H1 (cell line): ENCODE results near the gene PET100. TPM values are rescaled to one million over a fixed set of nuclear protein-coding genes. Genes with fewer than 3 reads are reported as not detected.

Experiments
- CTCF ChIA-PET: fragments of 300-600 bp; sonication (Branson Sonifier 250); formaldehyde crosslinking; loops from one replicate; lab custom pipeline; 2021; ENCODE audit not compliant: partially characterized antibody; lab: Charles Lee
- POLR2A ChIA-PET: fragments of 300-600 bp; sonication (Branson Sonifier 250); formaldehyde crosslinking; loops from one replicate; lab custom pipeline; 2021; ENCODE audit warnings: inconsistent platforms; ENCODE audit not compliant: partially characterized antibody; lab: Charles Lee
- DNase-seq, 2 experiments: peaks; one replicate each; pipeline versions ENCODE4 v3.0.0 to v3.0.0-alpha.2; 2010 to 2022; ENCODE audit warnings: low spot score in 2 of 2, low read depth in 1 of 2, mixed read lengths in 1 of 2
- FAIRE-seq: peaks from 2 replicates; lab custom pipeline; 2011; peaks lifted over from hg19 to GRCh38; lab: Jason Lieb, UNC
- H2AFZ ChIP-seq: 2 replicates; pipeline ENCODE4 v1.8.1; 2012; ENCODE audit warnings: low read length, inconsistent platforms
- H2AK5ac ChIP-seq: 2 replicates; pipeline ENCODE4 v1.6.1; 2013; ENCODE audit warnings: low read depth, low read length
- H2BK120ac ChIP-seq: replicated peaks from 2 replicates; pipeline ENCODE3; 2013; ENCODE audit warnings: low read depth, low read length, inconsistent platforms
- H2BK12ac ChIP-seq: 2 replicates; pipeline ENCODE4 v1.6.1; 2013; ENCODE audit warnings: low read depth, low read length
- H2BK15ac ChIP-seq: 2 replicates; pipeline ENCODE4 v1.6.1; 2013; ENCODE audit warnings: low read length
- H2BK20ac ChIP-seq: 2 replicates; pipeline ENCODE4 v1.6.1; 2013; ENCODE audit warnings: low read length
- H2BK5ac ChIP-seq: 2 replicates; pipeline ENCODE4 v1.6.1; 2013; ENCODE audit warnings: low read depth, low read length
- H3K14ac ChIP-seq: 2 replicates; pipeline ENCODE4 v1.6.1; 2013; ENCODE audit warnings: inconsistent platforms; ENCODE audit not compliant: insufficient read length
- H3K18ac ChIP-seq: 2 replicates; pipeline ENCODE4 v1.6.1; 2013; ENCODE audit warnings: low read length; ENCODE audit errors: extremely low read depth
- H3K23ac ChIP-seq: 2 replicates; pipeline ENCODE4 v1.6.1; 2013; ENCODE audit warnings: inconsistent platforms; ENCODE audit not compliant: insufficient read length
- H3K23me2 ChIP-seq: 2 replicates; pipeline ENCODE4 v1.6.1; 2013; ENCODE audit warnings: low read depth, low read length
- H3K27ac ChIP-seq: 2 replicates; pipeline ENCODE4 v1.6.1; 2011; ENCODE audit warnings: low read depth, low read length, inconsistent platforms
- H3K27me3 ChIP-seq, 4 experiments: replicated peaks in 1 of 4; 1 replicate in 1 of 4; 2 replicates in 3 of 4; pipeline versions ENCODE4 v1.6.1 to v1.8.1; 2011 to 2013; ENCODE audit warnings: low read length in 3 of 4, mild to moderate bottlenecking in 3 of 4, inconsistent platforms in 2 of 4, mixed read lengths in 2 of 4, moderate library complexity in 1 of 4; ENCODE audit not compliant: control insufficient read depth in 3 of 4, insufficient read depth in 3 of 4; ENCODE audit errors: extremely low read depth in 1 of 4
- H3K36me3 ChIP-seq, 4 experiments: 2 replicates each; pipeline versions ENCODE4 v1.6.1 to v1.8.1; 2011 to 2013; ENCODE audit warnings: mild to moderate bottlenecking in 4 of 4, low read length in 3 of 4, moderate library complexity in 2 of 4, control low read depth in 1 of 4, inconsistent platforms in 1 of 4; ENCODE audit not compliant: insufficient read depth in 4 of 4, control insufficient read depth in 2 of 4
- H3K4ac ChIP-seq: replicated peaks from 2 replicates; pipeline ENCODE3; 2013; ENCODE audit warnings: low read length, low read depth, mixed read lengths, inconsistent platforms; ENCODE audit not compliant: insufficient read length
- H3K4me1 ChIP-seq, 4 experiments: replicated peaks in 1 of 4; 1 replicate in 1 of 4; 2 replicates in 3 of 4; pipeline versions ENCODE4 v1.6.1 to v1.8.1; 2011 to 2013; ENCODE audit warnings: low read length in 3 of 4, inconsistent platforms in 2 of 4, mixed read lengths in 1 of 4; ENCODE audit not compliant: insufficient read depth in 4 of 4, control insufficient read depth in 3 of 4
- H3K4me2 ChIP-seq, 2 experiments: 2 replicates each; pipeline versions ENCODE4 v1.6.1 to v1.8.1; 2011 to 2013; ENCODE audit warnings: low read depth in 2 of 2, low read length in 2 of 2, control low read depth in 1 of 2, inconsistent platforms in 1 of 2, mild to moderate bottlenecking in 1 of 2; ENCODE audit not compliant: insufficient read depth in 1 of 2
- H3K4me3 ChIP-seq, 4 experiments: fragments of 200-600, 300-600 bp in 1 of 4; sonication (generic), shearing (Covaris generic), sonication (Bioruptor Twin) in 1 of 4; 2 replicates each; pipeline versions ENCODE4 v1.5.1 to v1.8.1; 2011 to 2016; ENCODE audit warnings: low read length in 4 of 4, low read depth in 3 of 4, control low read depth in 2 of 4, inconsistent platforms in 2 of 4, mild to moderate bottlenecking in 2 of 4, mixed read lengths in 1 of 4, moderate library complexity in 1 of 4; ENCODE audit not compliant: insufficient read depth in 2 of 4; ENCODE audit errors: extremely low read depth in 1 of 4
- H3K56ac ChIP-seq: replicated peaks from 2 replicates; pipeline ENCODE3; 2013; ENCODE audit warnings: low read depth, mild to moderate bottlenecking, mixed read lengths, low read length, inconsistent platforms; ENCODE audit not compliant: insufficient read length
- H3K79me1 ChIP-seq: 2 replicates; pipeline ENCODE4 v1.6.1; 2013; ENCODE audit warnings: low read depth, low read length, control low read depth
- H3K79me2 ChIP-seq, 2 experiments: 2 replicates each; pipeline versions ENCODE4 v1.6.1 to v1.8.1; 2012 to 2013; ENCODE audit warnings: low read length in 2 of 2, mild to moderate bottlenecking in 2 of 2, inconsistent platforms in 1 of 2; ENCODE audit not compliant: insufficient read depth in 2 of 2, control insufficient read depth in 1 of 2
- H3K9ac ChIP-seq, 4 experiments: replicated peaks in 1 of 4; 1 replicate in 1 of 4; 2 replicates in 3 of 4; pipeline versions ENCODE4 v1.6.1 to v1.8.1; 2011 to 2013; ENCODE audit warnings: low read depth in 3 of 4, low read length in 3 of 4, control low read depth in 2 of 4, mild to moderate bottlenecking in 2 of 4, moderate library complexity in 2 of 4, inconsistent platforms in 1 of 4; ENCODE audit errors: extremely low read depth in 1 of 4
- H3K9me3 ChIP-seq, 2 experiments: 2 replicates each; pipeline versions ENCODE4 v1.6.1 to v1.8.1; 2012 to 2013; ENCODE audit warnings: mild to moderate bottlenecking in 2 of 2, moderate library complexity in 2 of 2, control low read depth in 1 of 2, inconsistent platforms in 1 of 2, low read depth in 1 of 2, low read length in 1 of 2, mixed read lengths in 1 of 2; ENCODE audit not compliant: insufficient read depth in 2 of 2
- H4K20me1 ChIP-seq, 2 experiments: replicated peaks in 1 of 2; 2 replicates each; pipeline versions ENCODE3 to v1.8.1; 2011 to 2013; ENCODE audit warnings: inconsistent platforms in 2 of 2, low read length in 2 of 2, mild to moderate bottlenecking in 1 of 2; ENCODE audit not compliant: insufficient read depth in 2 of 2, control insufficient read depth in 1 of 2
- H4K5ac ChIP-seq: 2 replicates; pipeline ENCODE4 v1.6.1; 2013; ENCODE audit warnings: low read length, low read depth, mixed read lengths, inconsistent platforms; ENCODE audit not compliant: insufficient read length
- H4K8ac ChIP-seq: 2 replicates; pipeline ENCODE4 v1.8.0; 2013; ENCODE audit warnings: mild to moderate bottlenecking, moderate library complexity, low read length, inconsistent platforms; ENCODE audit not compliant: insufficient read depth; ENCODE audit errors: extremely low read depth
- H4K91ac ChIP-seq: replicated peaks from 2 replicates; pipeline ENCODE3; 2013; ENCODE audit warnings: low read length, mixed read lengths, inconsistent platforms; ENCODE audit not compliant: insufficient read length
- NRF1 ChIP-seq: IDR thresholded peaks from 2 replicates; pipeline ENCODE4 v1.6.1; 2011; ENCODE audit warnings: mild to moderate bottlenecking, low read depth, low read length, improper control_type of control experiment
- SIX5 ChIP-seq: IDR thresholded peaks from 2 replicates; pipeline ENCODE4 v1.6.1; 2011; ENCODE audit warnings: mild to moderate bottlenecking, low read depth, low read length
- whole genome bisulfite sequencing, 2 experiments: shearing (Covaris generic) in 1 of 2; methylation state at CpG; one replicate each; pipeline versions ENCODE4 v1.1.6 to v1.1.7; 2013 to 2015; ENCODE audit warnings: low lambda C conversion rate in 2 of 2, mixed read lengths in 2 of 2, inconsistent platforms in 1 of 2, low coverage in 1 of 2, missing lambda C conversion rate in 1 of 2; ENCODE audit not compliant: insufficient replicate concordance in 2 of 2, insufficient coverage in 1 of 2, insufficient read length in 1 of 2; ENCODE audit errors: extremely low coverage in 1 of 2, missing lambda C conversion rate in 1 of 2; 5-methylcytosine and 5-hydroxymethylcytosine counted together
- polyA plus RNA-seq, 7 experiments: library from polyadenylated mRNA; depleted of rRNA in 3 of 7; stranded (reverse) in 5 of 7; unstranded in 2 of 7; fragments of >200 nt in 5 of 7; fragments of 200-250 nt in 2 of 7; gene quantifications; 1 replicate in 5 of 7; 2 replicates in 1 of 7; 4 replicates in 1 of 7; pipeline versions ENCODE4 v1.2.1 to v1.2.3, GENCODE V29; 2011 to 2013; ENCODE audit warnings: missing spikeins in 2 of 7, mixed read lengths in 2 of 7
- total RNA-seq: library from RNA; stranded (reverse); fragmentation: NEBNext Ultra II Directional; extraction: Animal tissue kit (Norgen Biotek cat#: 25700); gene quantifications from 2 replicates; pipeline ENCODE4 v1.2.1, GENCODE V29; 2021

The PET100 gene
- total and polyA plus RNA-seq, 2 of the 8 experiments (the other 6 are each of a cell fraction or from before 2014, with no cell fraction given) = 80.8 to 105 TPM

DNA sequence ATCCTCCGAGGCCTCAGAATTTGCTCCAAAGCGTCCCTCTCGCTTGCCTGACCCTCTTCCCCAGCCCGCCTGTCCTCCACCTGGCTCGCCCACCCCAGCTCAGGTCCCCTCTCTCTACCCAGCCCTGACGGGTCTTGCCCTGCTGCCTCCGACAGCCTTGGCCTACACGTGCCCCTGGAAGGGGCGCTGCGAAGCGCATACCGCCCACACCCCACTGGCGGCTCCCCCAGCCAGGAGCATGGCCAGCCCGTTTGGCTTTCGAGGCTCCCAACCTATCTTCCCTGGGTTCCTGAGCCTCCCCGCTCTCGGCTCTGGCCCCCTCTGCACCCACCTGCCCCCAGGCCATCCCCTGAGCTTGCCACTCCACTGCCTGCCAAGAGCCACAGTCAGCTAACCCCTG is 4.8 kb upstream of the PET100 start:
- no peak overlapping the region for H3K56ac ChIP-seq
- no peak overlapping the region for H3K4ac ChIP-seq
- peaks cover 28% of the 10 kb centered on the region for H3K79me1 ChIP-seq
- no peak overlapping the region for H3K18ac ChIP-seq
- ChIA-PET POLR2A (interaction anchor here (0.6 to 6.4 kb wide), 4 partner anchors 9 to 56 kb away, joined by 3 to 34 read pairs (median 3); partner anchors contain the start of gene PCP2), CTCF (interaction anchor here (0.6 to 1.2 kb wide), 5 partner anchors 13 to 128 kb away, joined by 3 to 4 read pairs (median 3); no protein-coding TSS in a partner anchor)
- no peak overlapping the region for H3K4me2 ChIP-seq
- no peak overlapping the region for H2BK5ac ChIP-seq
- no peak for DNase-seq
- no peak for FAIRE-seq
- H3K36me3 ChIP-seq = peaks cover 8 to 34% (median 23%) of the 10 kb centered on the region in 4 experiments; a peak in 6 of 8 replicates
- no peak overlapping the region for H4K5ac ChIP-seq
- no peak overlapping the region for H4K91ac ChIP-seq
- H2BK15ac ChIP-seq = no peak overlapping the region
- no peak overlapping the region for H2AK5ac ChIP-seq
- H3K27me3 ChIP-seq = no peaks in the 10 kb centered on the region
- H2AFZ ChIP-seq = no peak overlapping the region
- no peak overlapping the region for H3K9ac ChIP-seq
- H3K4me3 ChIP-seq = no peak overlapping the region
- H3K79me2 ChIP-seq = peaks cover 10 to 34% of the 10 kb centered on the region in 2 experiments; a peak in 3 of 4 replicates
- H4K20me1 ChIP-seq = peaks cover 4 to 24% of the 10 kb centered on the region in 2 experiments
- H3K14ac ChIP-seq = no peak overlapping the region
- WGBS, 2 experiments = 96% methylated on average over 13 of the region's 17 CpGs; no CpG with 5 or more reads in 1 of the 2 experiments
- no peak overlapping the region for H2BK120ac ChIP-seq
- TF ChIP-seq SIX5 (no peak), NRF1 (no peak)
- H3K9me3 ChIP-seq = no peaks in the 10 kb centered on the region
- H4K8ac ChIP-seq = no peak overlapping the region; the same call in 1 of the 2 replicates
- no peak overlapping the region for H2BK12ac ChIP-seq
- peaks cover 6% of the 10 kb centered on the region; the same call in 1 of the 2 replicates for H3K23me2 ChIP-seq
- no peak overlapping the region for H2BK20ac ChIP-seq
- H3K4me1 ChIP-seq = peaks cover 0 to 6% (median under 1%) of the 10 kb centered on the region in 4 experiments; a peak in 2 of 7 replicates
- no peak overlapping the region for H3K23ac ChIP-seq
- no peak overlapping the region for H3K27ac ChIP-seq
